HepG2 (cell line): ENCODE results near the gene C2orf15. TPM values are rescaled to one million over a fixed set of nuclear protein-coding genes. Genes with fewer than 3 reads are reported as not detected.

Experiments used
- AHDC1 ChIP-seq: sonication (generic); formaldehyde crosslinking; IDR thresholded peaks from 2 replicates; pipeline ENCODE4 v1.5.1; 2020; ENCODE audit warnings: mild to moderate bottlenecking, missing genetic modification reagents, borderline replicate concordance
- ATRX ChIP-seq: sonication (generic); formaldehyde crosslinking; IDR thresholded peaks from 2 replicates; pipeline ENCODE4 v1.4.0; 2020; ENCODE audit warnings: missing genetic modification reagents, borderline replicate concordance
- DNMT1 ChIP-seq: sonication (generic); formaldehyde crosslinking; IDR thresholded peaks from 2 replicates; pipeline ENCODE4 v1.5.1; 2020; ENCODE audit warnings: mild to moderate bottlenecking, missing genetic modification reagents
- ELF3 ChIP-seq: IDR thresholded peaks from 2 replicates; pipeline ENCODE4 v1.6.1; 2016; ENCODE audit warnings: missing genetic modification reagents, missing compliant biosample characterization
- FOXK1 ChIP-seq: sonication (generic); formaldehyde crosslinking; IDR thresholded peaks from 2 replicates; pipeline ENCODE4 v1.4.0; 2020; ENCODE audit warnings: low read depth, missing genetic modification reagents, borderline replicate concordance
- GABPA ChIP-seq, 2 experiments: IDR thresholded peaks; 2 replicates each; pipeline ENCODE4 v1.6.1; 2011 to 2016; ENCODE audit warnings: low read depth in 2 of 2, low read length in 1 of 2, missing biosample characterization in 1 of 2, missing genetic modification characterization in 1 of 2
- LCORL ChIP-seq, 2 experiments: fragments of 450-650 bp in 1 of 2; sonication (generic) in 1 of 2; formaldehyde crosslinking in 1 of 2; IDR thresholded peaks; 2 replicates each; pipeline versions ENCODE4 v1.5.0 to v1.6.1; 2017 to 2020; ENCODE audit warnings: antibody characterized with exemption in 1 of 2, missing genetic modification reagents in 1 of 2
- NCOA1 ChIP-seq: sonication (generic); formaldehyde crosslinking; IDR thresholded peaks from 2 replicates; pipeline ENCODE4 v1.9.0; 2021; ENCODE audit warnings: missing genetic modification reagents
- SNAPC2 ChIP-seq: sonication (generic); formaldehyde crosslinking; IDR thresholded peaks from 2 replicates; pipeline ENCODE4 v1.8.1; 2022; ENCODE audit warnings: mild to moderate bottlenecking, missing genetic modification reagents
- SNAPC4 ChIP-seq: sonication (generic); formaldehyde crosslinking; IDR thresholded peaks from 2 replicates; pipeline ENCODE4 v1.4.0; 2020; ENCODE audit warnings: mild to moderate bottlenecking, missing genetic modification reagents
- ZNF12 ChIP-seq: sonication (generic); formaldehyde crosslinking; IDR thresholded peaks from 2 replicates; pipeline ENCODE4 v1.5.0; 2020; ENCODE audit warnings: missing genetic modification reagents
- ZNF18 ChIP-seq: sonication (generic); formaldehyde crosslinking; IDR thresholded peaks from 2 replicates; pipeline ENCODE4 v1.8.0; 2022; ENCODE audit warnings: mild to moderate bottlenecking, missing genetic modification reagents; ENCODE audit not compliant: insufficient replicate concordance
- ZNF205 ChIP-seq: IDR thresholded peaks from 2 replicates; pipeline ENCODE4 v1.6.1; 2018; ENCODE audit warnings: missing biosample characterization, missing genetic modification reagents
- ZNF292 ChIP-seq: sonication (generic); formaldehyde crosslinking; IDR thresholded peaks from 2 replicates; pipeline ENCODE4 v1.8.1; 2022; ENCODE audit warnings: mild to moderate bottlenecking, low read depth, missing genetic modification reagents, borderline replicate concordance
- ZNF460 ChIP-seq: sonication (generic); formaldehyde crosslinking; IDR thresholded peaks from 2 replicates; pipeline ENCODE4 v1.5.1; 2020; ENCODE audit warnings: missing genetic modification reagents, mild to moderate bottlenecking, borderline replicate concordance
- polyA plus RNA-seq, 8 experiments: library from polyadenylated mRNA; depleted of rRNA in 3 of 8; stranded (reverse) in 7 of 8; unstranded in 1 of 8; fragments of >200 nt; fragmentation: Illumina TruSeq in 4 of 8; extraction: Trizol in 4 of 8; gene quantifications; 2 replicates each; pipeline versions ENCODE4 v1.2.1 to v1.2.3, GENCODE V29; 2011 to 2016; ENCODE audit warnings: low read depth in 4 of 8, missing spikeins in 1 of 8, mixed read lengths in 1 of 8; ENCODE audit not compliant: insufficient read depth in 1 of 8
- total RNA-seq, 5 experiments: library from RNA; depleted of rRNA; stranded (reverse); fragments of >200 nt; fragmentation: Illumina TruSeq; extraction: Trizol; gene quantifications; 2 replicates each; pipeline ENCODE4 v1.2.3, GENCODE V29; 2016; ENCODE audit warnings: low read depth in 1 of 5
- TF ChIP-seq, protein P1 (sequence below): sonication (generic); formaldehyde crosslinking; IDR thresholded peaks from 2 replicates; pipeline ENCODE4 v1.5.0; 2020; ENCODE audit warnings: mild to moderate bottlenecking, missing genetic modification reagents

Gene C2orf15
- total and polyA plus RNA-seq, 2 of the 13 experiments (the other 11 are each of a cell fraction or from before 2014, with no cell fraction given) = 5.5 to 8.3 TPM

- TF ChIP-seq ZNF18 (CRISPR knock-in tag) (no peak), LCORL (IDR thresholded peaks at IDR 0.05) (no peak), LCORL (CRISPR knock-in tag; IDR thresholded peaks at IDR 0.05) (no peak), GABPA (IDR thresholded peaks at IDR 0.05; ENCODE audit: low read depth, low read length) (no peak), GABPA (CRISPR knock-in tag; IDR thresholded peaks at IDR 0.05; ENCODE audit: low read depth) (peak; percentile 16; the same call in 1 of the 2 replicates), ZNF205 (CRISPR knock-in tag) (no peak), ZNF460 (CRISPR knock-in tag) (no peak), ZNF12 (CRISPR knock-in tag) (no peak), DNMT1 (CRISPR knock-in tag) (no peak), AHDC1 (no peak), ELF3 (0 out of 2 replicates have a peak, but pooled peaks have one; percentile 4), SNAPC4 (no peak), ATRX (no peak), ZNF292 (CRISPR knock-in tag) (no peak; the same call in 1 of the 2 replicates), FOXK1 (CRISPR knock-in tag) (peak; percentile 47; the same call in 1 of the 2 replicates), SNAPC2 (CRISPR knock-in tag) (no peak), NCOA1 (CRISPR knock-in tag) (no peak)
- TF ChIP-seq, protein P1, sequence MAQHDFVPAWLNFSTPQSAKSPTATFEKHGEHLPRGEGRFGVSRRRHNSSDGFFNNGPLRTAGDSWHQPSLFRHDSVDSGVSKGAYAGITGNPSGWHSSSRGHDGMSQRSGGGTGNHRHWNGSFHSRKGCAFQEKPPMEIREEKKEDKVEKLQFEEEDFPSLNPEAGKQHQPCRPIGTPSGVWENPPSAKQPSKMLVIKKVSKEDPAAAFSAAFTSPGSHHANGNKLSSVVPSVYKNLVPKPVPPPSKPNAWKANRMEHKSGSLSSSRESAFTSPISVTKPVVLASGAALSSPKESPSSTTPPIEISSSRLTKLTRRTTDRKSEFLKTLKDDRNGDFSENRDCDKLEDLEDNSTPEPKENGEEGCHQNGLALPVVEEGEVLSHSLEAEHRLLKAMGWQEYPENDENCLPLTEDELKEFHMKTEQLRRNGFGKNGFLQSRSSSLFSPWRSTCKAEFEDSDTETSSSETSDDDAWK (CRISPR knock-in tag) = no peak
Observed at GRCh38 chr2:99183025-99183424, 41.5 kb downstream of the C2orf15 start (continued).
